Esophagus muscularis mucosa (tissue), 4 donors: Measurements from ENCODE around the gene TNNT1. TPM values are rescaled to one million over a fixed set of nuclear protein-coding genes. Genes with fewer than 3 reads are reported as not detected.

ENCODE experiments used
- DNase-seq: peaks from one replicate; pipeline ENCODE4 v3.0.0-alpha.2; 2017; ENCODE audit errors: extremely low spot score
- H3K27ac ChIP-seq, 4 donors: fragments of 200-600 bp; sonication (generic); replicated peaks in 1 of 4; 1 replicate in 3 of 4; 2 replicates in 1 of 4; pipeline ENCODE4 v1.5.1; 2016 to 2019; ENCODE audit warnings: mild to moderate bottlenecking in 1 of 4
- H3K27me3 ChIP-seq, 4 donors: fragments of 200-600 bp; sonication (generic); one replicate each; pipeline versions ENCODE4 v1.5.1 to v1.6.0; 2016 to 2019
- H3K36me3 ChIP-seq, 4 donors: fragments of 200-600 bp; sonication (generic); one replicate each; pipeline ENCODE4 v1.5.1; 2016 to 2019
- H3K4me1 ChIP-seq, 4 donors: fragments of 200-600 bp; sonication (generic); one replicate each; pipeline ENCODE4 v1.5.1; 2016 to 2019
- H3K4me3 ChIP-seq, 4 donors: fragments of 200-600 bp; sonication (generic); 1 replicate in 2 of 4; 2 replicates in 2 of 4; pipeline ENCODE4 v1.5.1; 2016 to 2019; ENCODE audit warnings: mild to moderate bottlenecking in 4 of 4, moderate library complexity in 1 of 4
- H3K9me3 ChIP-seq, 4 donors: fragments of 200-600 bp; sonication (generic); 1 replicate in 3 of 4; 2 replicates in 1 of 4; pipeline ENCODE4 v1.5.1; 2016 to 2019
- EP300 ChIP-seq: sonication (generic); formaldehyde crosslinking; IDR thresholded peaks from one replicate; pipeline ENCODE4 v1.6.1; 2017; ENCODE audit warnings: antibody characterized with exemption
- POLR2A ChIP-seq: fragments of 450-650 bp; IDR thresholded peaks from one replicate; pipeline ENCODE4 v1.6.1; 2017; ENCODE audit warnings: antibody characterized with exemption, moderate library complexity, mild to moderate bottlenecking, low read depth
- POLR2AphosphoS5 ChIP-seq, 2 donors: sonication (generic); formaldehyde crosslinking; IDR thresholded peaks; one replicate each; pipeline ENCODE4 v1.6.1; 2017; ENCODE audit warnings: antibody characterized with exemption in 2 of 2
- WGBS: methylation state at CpG from one replicate; pipeline ENCODE4 v1.1.5; 2018; 5-methylcytosine and 5-hydroxymethylcytosine counted together
- intact Hi-C: fragments of 100-400 bp; cut with DNase I; formaldehyde crosslinking; loops from one replicate; pipeline ENCODE4 v1.15.1; 2023
- total RNA-seq, 4 donors: library from RNA; depleted of rRNA; stranded (reverse); fragments of >200 nt; gene quantifications; one replicate each; pipeline versions ENCODE4 v1.1.0 to v1.2.1, GENCODE V29; 2016
- TF ChIP-seq, protein P1 (sequence below), 3 experiments: fragments of 200-600 bp in 2 of 3; fragments of 450-650 bp in 1 of 3; sonication (generic) in 2 of 3; IDR thresholded peaks; one replicate each; pipeline ENCODE4 v1.5.1; 2017 to 2019; ENCODE audit warnings: antibody characterized with exemption in 3 of 3, mild to moderate bottlenecking in 2 of 3, moderate library complexity in 1 of 3

Gene TNNT1, protein sequence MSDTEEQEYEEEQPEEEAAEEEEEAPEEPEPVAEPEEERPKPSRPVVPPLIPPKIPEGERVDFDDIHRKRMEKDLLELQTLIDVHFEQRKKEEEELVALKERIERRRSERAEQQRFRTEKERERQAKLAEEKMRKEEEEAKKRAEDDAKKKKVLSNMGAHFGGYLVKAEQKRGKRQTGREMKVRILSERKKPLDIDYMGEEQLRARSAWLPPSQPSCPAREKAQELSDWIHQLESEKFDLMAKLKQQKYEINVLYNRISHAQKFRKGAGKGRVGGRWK
- total RNA-seq: 1 to 10 TPM in 1 of 4 donors, not detected in 3; 2.0 TPM

DNA sequence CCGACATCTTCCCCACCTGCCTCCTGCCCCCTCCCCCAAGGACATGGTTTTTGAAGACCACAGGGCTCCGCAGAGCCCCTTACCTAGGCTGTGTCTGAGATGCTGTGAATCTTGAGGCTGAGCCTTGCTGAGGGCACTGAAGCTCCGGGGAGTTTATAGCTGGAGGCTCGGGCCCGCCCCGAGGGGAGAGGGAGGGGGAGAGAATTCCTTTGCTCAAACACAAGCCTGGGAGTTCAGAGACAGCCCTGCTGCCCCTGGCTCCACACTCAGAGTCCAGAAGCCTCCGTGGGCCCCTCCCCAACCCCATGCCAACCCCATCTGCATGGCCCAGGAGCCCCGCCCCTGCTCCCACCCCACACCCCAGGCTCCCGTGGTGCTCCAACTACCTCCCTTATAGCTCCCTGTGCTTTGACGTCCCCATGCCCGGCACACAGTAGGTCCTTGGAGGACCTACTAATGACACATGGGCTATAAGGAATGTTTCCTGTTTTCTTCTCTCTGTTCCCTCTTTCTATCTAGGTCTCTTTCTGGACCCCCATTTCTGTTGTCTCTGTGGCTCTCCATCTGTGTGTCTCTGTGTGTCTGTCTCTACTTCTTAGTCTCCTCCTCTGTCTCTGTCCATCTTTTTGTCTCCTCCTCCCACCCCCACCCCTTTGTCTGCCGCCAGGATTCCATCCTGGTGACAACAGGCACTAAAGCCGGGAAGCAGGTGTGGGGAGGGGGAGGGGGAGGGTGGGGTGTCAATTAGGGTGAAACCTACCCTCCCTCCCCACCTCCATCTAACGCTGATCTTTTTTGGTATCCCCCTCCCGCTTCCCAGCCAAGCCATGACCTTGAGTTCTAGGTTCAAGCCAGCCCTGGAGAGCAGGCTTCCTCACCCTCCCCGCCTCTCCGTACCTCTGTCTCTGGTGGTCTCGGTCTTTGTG, at the start of gene TNNT1:
TNNT1 (minus strand) TSS at position 129 of the 926 bp plus-strand sequence. CDS start 2,049 bp downstream, outside the sequence.
- Histone ChIP-seq H3K4me3 (no peak within 1 kb of the TSS), H3K27me3 (peaks cover 0 to 97% (median 40%) of the 10 kb centered on the region in 4 donors), H3K36me3 (peaks cover 0 to 33% (median 0%) of the 10 kb centered on the region in 4 donors), H3K4me1 (peaks cover 9 to 17% (median 15%) of the 10 kb centered on the region in 4 donors), H3K27ac (no peak within 1 kb of the TSS), H3K9me3 (no peaks in the 10 kb centered on the region)
- 9% methylated on average over 13 of the region's 18 CpGs for WGBS
- intact Hi-C loops: loop anchor here (10.0 kb wide), 1 partner anchor 265 kb away; no protein-coding TSS in a partner anchor
- TF ChIP-seq EP300 (no peak), POLR2A (peak; percentile 21)
- DNase-seq: no peak

DNA sequence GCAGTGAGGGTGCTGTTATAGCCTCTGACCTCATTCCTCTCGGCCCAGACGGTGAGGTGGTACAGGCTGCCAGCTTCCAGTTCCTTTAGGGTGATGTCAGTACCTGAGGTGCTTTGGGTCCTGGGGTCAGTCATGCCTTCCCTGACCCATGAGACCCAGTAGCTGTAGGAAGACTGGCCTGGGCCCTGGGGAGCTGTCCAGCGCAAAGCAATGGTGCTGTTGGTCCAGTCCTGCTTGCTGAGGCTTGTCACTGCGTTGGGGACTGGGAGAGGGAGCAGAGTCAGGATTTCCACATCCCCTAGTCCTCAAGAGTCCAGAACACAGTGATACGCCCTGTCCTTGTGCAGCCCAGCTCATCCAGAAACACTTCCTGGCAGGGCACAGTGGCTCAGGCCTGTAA, 49.6 kb upstream of the TNNT1 start:
- peaks cover 0 to 57% (median 0%) of the 10 kb centered on the region in 4 donors for H3K27me3 ChIP-seq
- WGBS: 61% methylated on average over 3 of the region's 5 CpGs
- no peaks in the 10 kb centered on the region for H3K9me3 ChIP-seq
- no peak for DNase-seq
- no peak overlapping the region for H3K4me3 ChIP-seq
- TF ChIP-seq POLR2A (no peak), POLR2AphosphoS5 (IDR thresholded peaks at IDR 0.05) (no peak), EP300 (no peak)
- TF ChIP-seq, protein P1, sequence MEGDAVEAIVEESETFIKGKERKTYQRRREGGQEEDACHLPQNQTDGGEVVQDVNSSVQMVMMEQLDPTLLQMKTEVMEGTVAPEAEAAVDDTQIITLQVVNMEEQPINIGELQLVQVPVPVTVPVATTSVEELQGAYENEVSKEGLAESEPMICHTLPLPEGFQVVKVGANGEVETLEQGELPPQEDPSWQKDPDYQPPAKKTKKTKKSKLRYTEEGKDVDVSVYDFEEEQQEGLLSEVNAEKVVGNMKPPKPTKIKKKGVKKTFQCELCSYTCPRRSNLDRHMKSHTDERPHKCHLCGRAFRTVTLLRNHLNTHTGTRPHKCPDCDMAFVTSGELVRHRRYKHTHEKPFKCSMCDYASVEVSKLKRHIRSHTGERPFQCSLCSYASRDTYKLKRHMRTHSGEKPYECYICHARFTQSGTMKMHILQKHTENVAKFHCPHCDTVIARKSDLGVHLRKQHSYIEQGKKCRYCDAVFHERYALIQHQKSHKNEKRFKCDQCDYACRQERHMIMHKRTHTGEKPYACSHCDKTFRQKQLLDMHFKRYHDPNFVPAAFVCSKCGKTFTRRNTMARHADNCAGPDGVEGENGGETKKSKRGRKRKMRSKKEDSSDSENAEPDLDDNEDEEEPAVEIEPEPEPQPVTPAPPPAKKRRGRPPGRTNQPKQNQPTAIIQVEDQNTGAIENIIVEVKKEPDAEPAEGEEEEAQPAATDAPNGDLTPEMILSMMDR (IDR thresholded peaks at IDR 0.05): no peak
- no peak overlapping the region for H3K27ac ChIP-seq
- intact Hi-C loops: no loop called here
- H3K36me3 ChIP-seq: no peaks in the 10 kb centered on the region
- no peaks in the 10 kb centered on the region for H3K4me1 ChIP-seq

DNA sequence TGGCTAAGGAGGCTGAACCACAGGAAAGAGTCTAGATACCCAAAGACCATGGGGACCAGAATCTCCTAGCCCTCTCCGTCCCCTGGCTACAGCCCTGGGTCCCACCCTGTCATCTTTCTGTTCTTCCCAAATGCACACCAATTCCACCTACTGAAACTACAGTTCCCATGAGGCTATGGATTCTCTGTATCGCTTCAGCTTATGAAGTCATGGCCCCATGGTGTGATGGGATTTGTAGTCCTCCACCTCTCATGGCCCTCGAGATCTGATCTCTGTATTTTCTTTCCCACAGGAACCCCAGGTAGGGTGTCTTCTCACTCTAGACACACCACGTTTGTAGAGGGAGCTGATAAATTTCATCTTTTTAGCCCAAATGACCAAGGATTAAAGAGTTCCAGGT, 48.5 kb upstream of the TNNT1 start:
- Histone ChIP-seq H3K27me3 (peaks cover 0 to 66% (median 0%) of the 10 kb centered on the region in 4 donors), H3K4me1 (no peaks in the 10 kb centered on the region), H3K36me3 (no peaks in the 10 kb centered on the region), H3K27ac (no peak overlapping the region), H3K4me3 (no peak overlapping the region), H3K9me3 (no peaks in the 10 kb centered on the region)
- 53% methylated on average over 4 of the region's 4 CpGs for WGBS
- no peak for DNase-seq
- TF ChIP-seq POLR2A: no peak
- TF ChIP-seq POLR2AphosphoS5 (IDR thresholded peaks at IDR 0.05): no peak
- TF ChIP-seq, protein P1 (IDR thresholded peaks at IDR 0.05): no peak
- TF ChIP-seq EP300: no peak
- intact Hi-C loops: no loop called here

DNA sequence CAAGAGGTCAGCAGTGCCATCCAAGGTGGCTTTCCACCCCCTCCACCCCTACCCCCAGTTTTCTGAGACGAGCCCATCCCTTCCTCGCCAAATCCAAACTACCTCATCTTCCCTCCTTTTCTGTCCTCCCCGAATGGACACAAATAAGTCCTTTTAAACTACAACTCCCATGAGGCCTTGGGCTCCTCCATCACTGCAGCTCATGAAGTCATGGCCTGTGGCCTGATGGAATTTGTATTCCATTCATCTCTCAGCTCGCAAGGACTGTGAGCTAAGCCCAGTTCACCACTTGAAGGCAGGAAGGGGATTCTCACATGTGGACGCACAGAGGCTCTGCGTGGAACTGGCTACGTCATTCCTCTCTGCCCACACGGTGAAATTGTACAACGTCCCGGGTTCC, 47.8 kb upstream of the TNNT1 start:
- TF ChIP-seq EP300 (no peak), POLR2AphosphoS5 (IDR thresholded peaks at IDR 0.05) (no peak), POLR2A (no peak)
- TF ChIP-seq, protein P1 (IDR thresholded peaks at IDR 0.05): no peak
- Histone ChIP-seq H3K36me3 (no peaks in the 10 kb centered on the region), H3K27ac (no peak overlapping the region), H3K4me1 (no peaks in the 10 kb centered on the region), H3K9me3 (no peaks in the 10 kb centered on the region), H3K4me3 (no peak overlapping the region), H3K27me3 (peaks cover 0 to 72% (median 0%) of the 10 kb centered on the region in 4 donors)
- 84% methylated on average over 10 of the region's 10 CpGs for WGBS
- no peak for DNase-seq
- intact Hi-C loops: no loop called here

DNA sequence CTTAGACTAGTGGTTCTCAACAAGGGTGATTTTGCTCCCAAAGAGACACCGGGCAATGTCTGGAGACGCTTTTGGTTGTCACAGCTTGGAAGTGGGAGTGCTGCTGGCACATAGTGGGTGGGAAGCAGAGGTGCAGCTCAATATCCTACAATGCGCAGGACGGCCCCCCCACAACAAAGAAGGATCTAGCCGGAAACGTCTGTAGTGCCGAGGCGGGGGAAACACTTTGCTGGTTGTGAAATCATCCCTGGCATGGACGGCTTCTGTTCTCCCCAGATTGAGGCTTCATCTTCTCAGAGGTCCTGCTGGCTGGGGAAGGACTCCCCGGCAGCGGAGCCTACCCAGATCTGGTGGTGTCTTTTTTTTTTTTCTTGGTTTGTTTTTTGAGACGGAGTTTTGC, 44.5 kb upstream of the TNNT1 start:
- Histone ChIP-seq H3K36me3 (no peaks in the 10 kb centered on the region), H3K4me1 (no peaks in the 10 kb centered on the region), H3K9me3 (no peaks in the 10 kb centered on the region), H3K27ac (no peak overlapping the region), H3K4me3 (no peak overlapping the region), H3K27me3 (peaks cover 0 to 56% (median 0%) of the 10 kb centered on the region in 4 donors)
- TF ChIP-seq, protein P1 (IDR thresholded peaks at IDR 0.05): no peak
- TF ChIP-seq POLR2AphosphoS5 (IDR thresholded peaks at IDR 0.05): no peak
- no peak for TF ChIP-seq EP300
- no peak for TF ChIP-seq POLR2A
- no peak for DNase-seq
- intact Hi-C loops: no loop called here
- 81% methylated on average over 12 of the region's 12 CpGs for WGBS
